ENCODE data around the gene SMCO2. TPM values are rescaled to one million over a fixed set of nuclear protein-coding genes. Genes with fewer than 3 reads are reported as not detected.
A peak's percentile ranks its signal among the peaks of the same experiment; 100 is the strongest.

Gene SMCO2
- total RNA-seq, 1 experiment from 2014 or later: 0.36 TPM

- POLR2A ChIA-PET: no interaction called here
- Histone ChIP-seq H3K27me3 (ENCODE audit: control insufficient read depth, insufficient read depth, low read length) (no peaks in the 10 kb centered on the region), H3K36me3 (ENCODE audit: control insufficient read depth, insufficient read depth, low read length) (no peaks in the 10 kb centered on the region), H3K4me3 (ENCODE audit: low read depth in 2 of 2, low read length in 2 of 2) (no peak overlapping the region), H3K4me1 (ENCODE audit: control insufficient read depth, insufficient read depth, low read length) (peaks cover 25% of the 10 kb centered on the region), H3K27ac (ENCODE audit: low read length) (no peak overlapping the region), H3K9me3 (ENCODE audit: control insufficient read depth, insufficient read depth, low read depth, low read length) (no peaks in the 10 kb centered on the region)
- intact Hi-C loops (cut with micrococcal nuclease; ENCODE audit: unreplicated experiment) (no loop called here), in situ Hi-C loops (cut with HindIII; ENCODE audit: low pct_unique_long_range_greater_than_20kb, low sequenced_read_pairs) (no loop called here)
- CTCF ChIA-PET: no interaction called here
- DNase-seq (ENCODE audit: low read depth, low spot score) (no peak), ATAC-seq (no peak)
- TF ChIP-seq POLR2AphosphoS5 (IDR thresholded peaks at IDR 0.05; ENCODE audit: low read depth, low read length): no peak
- no peak for TF ChIP-seq REST (IDR thresholded peaks at IDR 0.05; ENCODE audit: insufficient read depth in 1 of 2, low read depth in 2 of 2, low read length in 1 of 2)
- TF ChIP-seq TCF7L2 (IDR thresholded peaks at IDR 0.05; ENCODE audit: low read depth, low read length): no peak
- TF ChIP-seq SIN3A (IDR thresholded peaks at IDR 0.05; ENCODE audit: borderline replicate concordance, insufficient read depth, low read depth, low read length): no peak
- no peak for TF ChIP-seq CTCF (IDR thresholded peaks at IDR 0.05)
- no TSS peak for BruUV-seq (replicated peaks)
These were observed 88.8 kb downstream of the SMCO2 start for GRCh38 chr12:27535318-27535717.

- Histone ChIP-seq H3K36me3 (ENCODE audit: control insufficient read depth, insufficient read depth, low read length) (no peaks in the 10 kb centered on the region), H3K9me3 (ENCODE audit: control insufficient read depth, insufficient read depth, low read depth, low read length) (no peaks in the 10 kb centered on the region), H3K4me3 (ENCODE audit: low read depth in 2 of 2, low read length in 2 of 2) (no peak overlapping the region), H3K27ac (ENCODE audit: low read length) (peak overlapping the region; percentile 25; the same call in 1 of the 2 replicates), H3K27me3 (ENCODE audit: control insufficient read depth, insufficient read depth, low read length) (no peaks in the 10 kb centered on the region), H3K4me1 (ENCODE audit: control insufficient read depth, insufficient read depth, low read length) (peaks cover 41% of the 10 kb centered on the region)
- in situ Hi-C loops (cut with HindIII; ENCODE audit: low pct_unique_long_range_greater_than_20kb, low sequenced_read_pairs): no loop called here
- intact Hi-C loops (cut with micrococcal nuclease; ENCODE audit: unreplicated experiment): no loop called here
- no TSS peak for BruUV-seq (replicated peaks)
- no peak for DNase-seq (ENCODE audit: low read depth, low spot score)
- CTCF ChIA-PET: no interaction called here
- POLR2A ChIA-PET: no interaction called here
- no peak for ATAC-seq
- TF ChIP-seq POLR2AphosphoS5 (IDR thresholded peaks at IDR 0.05; ENCODE audit: low read depth, low read length) (no peak), TCF7L2 (IDR thresholded peaks at IDR 0.05; ENCODE audit: low read depth, low read length) (no peak), CTCF (IDR thresholded peaks at IDR 0.05) (no peak), REST (IDR thresholded peaks at IDR 0.05; ENCODE audit: insufficient read depth in 1 of 2, low read depth in 2 of 2, low read length in 1 of 2) (no peak), SIN3A (IDR thresholded peaks at IDR 0.05; ENCODE audit: borderline replicate concordance, insufficient read depth, low read depth, low read length) (no peak)
These were observed 91.5 kb downstream of the SMCO2 start for GRCh38 chr12:27537855-27538675.

Data from Panc1 (cell line).